HepG2 (cell line): ENCODE measurements around the gene OR2L8. TPM values are rescaled to one million over a fixed set of nuclear protein-coding genes. Genes with fewer than 3 reads are reported as not detected.

ENCODE experiments used
- FOXK1 ChIP-seq: sonication (generic); formaldehyde crosslinking; IDR thresholded peaks from 2 replicates; pipeline ENCODE4 v1.4.0; 2020; ENCODE audit warnings: low read depth, missing genetic modification reagents, borderline replicate concordance
- ISX ChIP-seq: sonication (generic); formaldehyde crosslinking; conservative IDR thresholded peaks from 2 replicates; pipeline ENCODE4 v1.5.0; 2020; ENCODE audit warnings: missing genetic modification reagents
- NFATC3 ChIP-seq: sonication (generic); formaldehyde crosslinking; IDR thresholded peaks from 2 replicates; pipeline ENCODE4 v1.5.1; 2020; ENCODE audit warnings: mild to moderate bottlenecking, missing genetic modification reagents
- SOX5 ChIP-seq: IDR thresholded peaks from 2 replicates; pipeline ENCODE4 v1.6.1; 2016; ENCODE audit warnings: borderline replicate concordance
- TCF7L2 ChIP-seq: IDR thresholded peaks from 2 replicates; pipeline ENCODE4 v1.6.1; 2011; ENCODE audit warnings: mild to moderate bottlenecking, low read depth, low read length, moderate library complexity
- ZNF251 ChIP-seq: sonication (generic); formaldehyde crosslinking; IDR thresholded peaks from 2 replicates; pipeline ENCODE4 v1.9.0; 2021; ENCODE audit warnings: mild to moderate bottlenecking, missing genetic modification reagents
- ZNF615 ChIP-seq: sonication (generic); formaldehyde crosslinking; IDR thresholded peaks from 2 replicates; pipeline ENCODE4 v1.5.0; 2020; ENCODE audit warnings: mild to moderate bottlenecking, missing genetic modification reagents, borderline replicate concordance
- polyA plus RNA-seq, 8 experiments: library from polyadenylated mRNA; depleted of rRNA in 3 of 8; stranded (reverse) in 7 of 8; unstranded in 1 of 8; fragments of >200 nt; fragmentation: Illumina TruSeq in 4 of 8; extraction: Trizol in 4 of 8; gene quantifications; 2 replicates each; pipeline versions ENCODE4 v1.2.1 to v1.2.3, GENCODE V29; 2011 to 2016; ENCODE audit warnings: low read depth in 4 of 8, missing spikeins in 1 of 8, mixed read lengths in 1 of 8; ENCODE audit not compliant: insufficient read depth in 1 of 8
- small RNA-seq, 3 experiments: library from RNA; depleted of rRNA; stranded (forward); fragments of <200 nt; gene quantifications; one replicate each; pipeline ENCODE3, GENCODE V24; 2012; ENCODE audit warnings: low read depth in 2 of 3, low replicate concordance in 1 of 3; ENCODE audit not compliant: insufficient read length in 3 of 3, insufficient read depth in 2 of 3
- total RNA-seq, 5 experiments: library from RNA; depleted of rRNA; stranded (reverse); fragments of >200 nt; fragmentation: Illumina TruSeq; extraction: Trizol; gene quantifications; 2 replicates each; pipeline ENCODE4 v1.2.3, GENCODE V29; 2016; ENCODE audit warnings: low read depth in 1 of 5
- TF ChIP-seq, protein P1 (sequence below): IDR thresholded peaks from 2 replicates; pipeline ENCODE4 v1.6.1; 2018; ENCODE audit warnings: missing genetic modification reagents

The OR2L8 gene
- total and polyA plus RNA-seq, 2 of the 13 experiments (the other 11 are each of a cell fraction or from before 2014, with no cell fraction given): not detected

DNA sequence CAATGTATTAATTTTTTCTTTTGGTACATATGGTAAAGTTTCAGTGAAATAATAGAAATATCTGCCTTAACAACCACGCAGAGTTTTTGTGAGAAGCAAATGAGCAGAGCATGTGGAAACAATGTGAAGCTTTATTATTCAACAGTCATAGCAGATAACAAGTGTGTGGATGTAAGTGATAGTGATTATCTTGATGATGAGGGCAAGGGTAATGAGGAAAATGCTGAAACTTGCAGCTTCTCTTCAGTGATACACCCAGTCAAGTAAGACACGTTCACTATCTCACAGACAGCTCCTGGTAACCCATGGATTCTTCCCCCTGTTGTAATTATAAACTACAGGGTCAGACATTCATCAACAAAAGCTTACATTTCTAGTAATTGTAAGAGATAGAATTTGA is 50.2 kb downstream of the OR2L8 start (continued):
- TF ChIP-seq, protein P1, sequence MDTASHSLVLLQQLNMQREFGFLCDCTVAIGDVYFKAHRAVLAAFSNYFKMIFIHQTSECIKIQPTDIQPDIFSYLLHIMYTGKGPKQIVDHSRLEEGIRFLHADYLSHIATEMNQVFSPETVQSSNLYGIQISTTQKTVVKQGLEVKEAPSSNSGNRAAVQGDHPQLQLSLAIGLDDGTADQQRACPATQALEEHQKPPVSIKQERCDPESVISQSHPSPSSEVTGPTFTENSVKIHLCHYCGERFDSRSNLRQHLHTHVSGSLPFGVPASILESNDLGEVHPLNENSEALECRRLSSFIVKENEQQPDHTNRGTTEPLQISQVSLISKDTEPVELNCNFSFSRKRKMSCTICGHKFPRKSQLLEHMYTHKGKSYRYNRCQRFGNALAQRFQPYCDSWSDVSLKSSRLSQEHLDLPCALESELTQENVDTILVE (CRISPR knock-in tag): no peak
- TF ChIP-seq ZNF251 (CRISPR knock-in tag) (no peak), SOX5 (CRISPR knock-in tag) (no peak), TCF7L2 (no peak), ISX (CRISPR knock-in tag) (no peak), ZNF615 (no peak), FOXK1 (CRISPR knock-in tag) (no peak), NFATC3 (CRISPR knock-in tag) (no peak)
- TF ChIP-seq, all 625 proteins: peak for 0

Small RNA genes within 50 kb of the gene (small RNA-seq; reads per million reads assigned to genes)
- 0 reads per million in 3 experiments for gene RF00019

Other genes starting within 250 kb of the OR2L8 start
- not detected in 2 replicates for gene OR6F1, start 232.2 kb upstream of the OR2L8 start, total RNA-seq (2016; rRNA removed; fragmentation: Illumina TruSeq; extraction: Trizol)
- gene OR6F1, start 232.2 kb upstream of the OR2L8 start, polyA plus RNA-seq (2011; rRNA removed): not detected in 2 replicates
- not detected in 2 replicates for gene OR14K1, start 210.2 kb upstream of the OR2L8 start, total RNA-seq (2016; rRNA removed; fragmentation: Illumina TruSeq; extraction: Trizol)
- not detected in 2 replicates for gene OR14K1, start 210.2 kb upstream of the OR2L8 start, polyA plus RNA-seq (2011; rRNA removed)
- not detected in 2 replicates for gene OR14A2, start 200.7 kb upstream of the OR2L8 start, total RNA-seq (2016; rRNA removed; fragmentation: Illumina TruSeq; extraction: Trizol)
- gene OR14A2, start 200.7 kb upstream of the OR2L8 start, polyA plus RNA-seq (2011; rRNA removed): not detected in 2 replicates
- gene OR1C1, start 188.3 kb upstream of the OR2L8 start, total RNA-seq (2016; rRNA removed; fragmentation: Illumina TruSeq; extraction: Trizol): not detected in 2 replicates
- not detected in 2 replicates for gene OR1C1, start 188.3 kb upstream of the OR2L8 start, polyA plus RNA-seq (2011; rRNA removed)
- not detected in 2 replicates for gene OR14A16, start 124.7 kb upstream of the OR2L8 start, total RNA-seq (2016; rRNA removed; fragmentation: Illumina TruSeq; extraction: Trizol)
- not detected in 2 replicates for gene OR14A16, start 124.7 kb upstream of the OR2L8 start, polyA plus RNA-seq (2011; rRNA removed)
- gene OR11L1, start 107.0 kb upstream of the OR2L8 start, total RNA-seq (2016; rRNA removed; fragmentation: Illumina TruSeq; extraction: Trizol): not detected in 2 replicates
- gene OR11L1, start 107.0 kb upstream of the OR2L8 start, polyA plus RNA-seq (2011; rRNA removed): not detected in 2 replicates
- not detected in 2 replicates for gene TRIM58, start 91.7 kb upstream of the OR2L8 start, total RNA-seq (2016; rRNA removed; fragmentation: Illumina TruSeq; extraction: Trizol)
- gene TRIM58, start 91.7 kb upstream of the OR2L8 start, polyA plus RNA-seq (2011; rRNA removed): not detected in 2 replicates
- gene OR2W3, start 53.3 kb upstream of the OR2L8 start, total RNA-seq (2016; rRNA removed; fragmentation: Illumina TruSeq; extraction: Trizol): not detected in 2 replicates
- not detected in 2 replicates for gene OR2W3, start 53.3 kb upstream of the OR2L8 start, polyA plus RNA-seq (2011; rRNA removed)
- gene OR2T8, start 28.6 kb upstream of the OR2L8 start, total RNA-seq (2016; rRNA removed; fragmentation: Illumina TruSeq; extraction: Trizol): not detected in 2 replicates
- gene OR2T8, start 28.6 kb upstream of the OR2L8 start, polyA plus RNA-seq (2011; rRNA removed): not detected in 2 replicates
- gene OR2AJ1, start 24.0 kb upstream of the OR2L8 start, total RNA-seq (2016; rRNA removed; fragmentation: Illumina TruSeq; extraction: Trizol): not detected in 2 replicates
- gene OR2AJ1, start 24.0 kb upstream of the OR2L8 start, polyA plus RNA-seq (2011; rRNA removed): not detected in 2 replicates
- gene OR2AK2, start 16.4 kb downstream of the OR2L8 start, total RNA-seq (2016; rRNA removed; fragmentation: Illumina TruSeq; extraction: Trizol): not detected in 2 replicates
- not detected in 2 replicates for gene OR2AK2, start 16.4 kb downstream of the OR2L8 start, polyA plus RNA-seq (2011; rRNA removed)
- gene OR2L5, start 64.8 kb downstream of the OR2L8 start, total RNA-seq (2016; rRNA removed; fragmentation: Illumina TruSeq; extraction: Trizol): not detected in 2 replicates
- not detected in 2 replicates for gene OR2L5, start 64.8 kb downstream of the OR2L8 start, polyA plus RNA-seq (2011; rRNA removed)
- not detected in 2 replicates for gene OR2L2, start 81.2 kb downstream of the OR2L8 start, total RNA-seq (2016; rRNA removed; fragmentation: Illumina TruSeq; extraction: Trizol)
- not detected in 2 replicates for gene OR2L2, start 81.2 kb downstream of the OR2L8 start, polyA plus RNA-seq (2011; rRNA removed)
- gene OR2L3, start 98.0 kb downstream of the OR2L8 start, total RNA-seq (2016; rRNA removed; fragmentation: Illumina TruSeq; extraction: Trizol): not detected in 2 replicates
- not detected in 2 replicates for gene OR2L3, start 98.0 kb downstream of the OR2L8 start, polyA plus RNA-seq (2011; rRNA removed)
- gene OR2L13, start 146.3 kb downstream of the OR2L8 start, total RNA-seq (2016; rRNA removed; fragmentation: Illumina TruSeq; extraction: Trizol): not detected in 2 replicates
- gene OR2L13, start 146.3 kb downstream of the OR2L8 start, polyA plus RNA-seq (2011; rRNA removed): not detected in 2 replicates
- gene OR2M5, start 196.3 kb downstream of the OR2L8 start, total RNA-seq (2016; rRNA removed; fragmentation: Illumina TruSeq; extraction: Trizol): not detected in 2 replicates
- gene OR2M5, start 196.3 kb downstream of the OR2L8 start, polyA plus RNA-seq (2011; rRNA removed): not detected in 2 replicates
- not detected in 2 replicates for gene OR2M2, start 226.0 kb downstream of the OR2L8 start, total RNA-seq (2016; rRNA removed; fragmentation: Illumina TruSeq; extraction: Trizol)
- not detected in 2 replicates for gene OR2M2, start 226.0 kb downstream of the OR2L8 start, polyA plus RNA-seq (2011; rRNA removed)
- not detected in 2 replicates for gene OR2M3, start 248.4 kb downstream of the OR2L8 start, total RNA-seq (2016; rRNA removed; fragmentation: Illumina TruSeq; extraction: Trizol)
- gene OR2M3, start 248.4 kb downstream of the OR2L8 start, polyA plus RNA-seq (2011; rRNA removed): not detected in 2 replicates